HepG2 (cell line): Measurements from ENCODE around the gene HPCAL1. TPM values are rescaled to one million over a fixed set of nuclear protein-coding genes. Genes with fewer than 3 reads are reported as not detected.

ENCODE experiments used
- CBX1 ChIP-seq: IDR thresholded peaks from one replicate; pipeline ENCODE4 v1.6.1; 2016; ENCODE audit warnings: antibody characterized with exemption, low read depth
- CHCHD3 ChIP-seq: sonication (generic); formaldehyde crosslinking; IDR thresholded peaks from 2 replicates; pipeline ENCODE4 v1.8.0; 2022; ENCODE audit warnings: mild to moderate bottlenecking, missing genetic modification reagents, moderate library complexity
- GATAD2A ChIP-seq: IDR thresholded peaks from 2 replicates; pipeline ENCODE4 v1.6.1; 2016
- GMEB2 ChIP-seq: IDR thresholded peaks from 2 replicates; pipeline ENCODE4 v1.6.1; 2016; ENCODE audit warnings: missing biosample characterization, missing genetic modification reagents, low read depth
- HIVEP1 ChIP-seq: sonication (generic); formaldehyde crosslinking; IDR thresholded peaks from 2 replicates; pipeline ENCODE4 v1.4.0; 2020; ENCODE audit warnings: mild to moderate bottlenecking, missing genetic modification reagents
- HNF4G ChIP-seq, 2 experiments: sonication (generic) in 1 of 2; formaldehyde crosslinking in 1 of 2; IDR thresholded peaks; 2 replicates each; pipeline versions ENCODE4 v1.4.0 to v1.6.1; 2011 to 2020; ENCODE audit warnings: borderline replicate concordance in 2 of 2, low read depth in 2 of 2, mild to moderate bottlenecking in 2 of 2, low read length in 1 of 2, missing genetic modification reagents in 1 of 2, moderate library complexity in 1 of 2
- KAT8 ChIP-seq: IDR thresholded peaks from 2 replicates; pipeline ENCODE4 v1.6.1; 2016; ENCODE audit warnings: missing genetic modification reagents, missing compliant biosample characterization
- MED1 ChIP-seq: sonication (generic); formaldehyde crosslinking; IDR thresholded peaks from 2 replicates; pipeline ENCODE4 v1.4.0; 2020; ENCODE audit warnings: missing genetic modification reagents
- PHF21A ChIP-seq: sonication (generic); formaldehyde crosslinking; IDR thresholded peaks from 2 replicates; pipeline ENCODE4 v1.5.0; 2020; ENCODE audit warnings: mild to moderate bottlenecking, missing genetic modification reagents
- ZFP36L1 ChIP-seq: sonication (generic); formaldehyde crosslinking; IDR thresholded peaks from 2 replicates; pipeline ENCODE4 v1.8.0; 2022; ENCODE audit warnings: mild to moderate bottlenecking, missing genetic modification reagents, moderate library complexity
- ZIK1 ChIP-seq: sonication (generic); formaldehyde crosslinking; IDR thresholded peaks from 2 replicates; pipeline ENCODE4 v1.5.0; 2020; ENCODE audit warnings: mild to moderate bottlenecking, low read depth, missing genetic modification reagents, borderline replicate concordance
- ZNF572 ChIP-seq: sonication (generic); formaldehyde crosslinking; IDR thresholded peaks from 2 replicates; pipeline ENCODE4 v1.5.1; 2020; ENCODE audit warnings: mild to moderate bottlenecking, missing genetic modification reagents
- ZNF574 ChIP-seq: sonication (generic); formaldehyde crosslinking; IDR thresholded peaks from 2 replicates; pipeline ENCODE4 v1.4.0; 2020; ENCODE audit warnings: missing genetic modification reagents
- ZNF614 ChIP-seq: IDR thresholded peaks from 2 replicates; pipeline ENCODE4 v1.6.1; 2018; ENCODE audit warnings: missing biosample characterization, missing genetic modification reagents, inconsistent platforms, borderline replicate concordance
- polyA plus RNA-seq, 8 experiments: library from polyadenylated mRNA; depleted of rRNA in 3 of 8; stranded (reverse) in 7 of 8; unstranded in 1 of 8; fragments of >200 nt; fragmentation: Illumina TruSeq in 4 of 8; extraction: Trizol in 4 of 8; gene quantifications; 2 replicates each; pipeline versions ENCODE4 v1.2.1 to v1.2.3, GENCODE V29; 2011 to 2016; ENCODE audit warnings: low read depth in 4 of 8, missing spikeins in 1 of 8, mixed read lengths in 1 of 8; ENCODE audit not compliant: insufficient read depth in 1 of 8
- total RNA-seq, 5 experiments: library from RNA; depleted of rRNA; stranded (reverse); fragments of >200 nt; fragmentation: Illumina TruSeq; extraction: Trizol; gene quantifications; 2 replicates each; pipeline ENCODE4 v1.2.3, GENCODE V29; 2016; ENCODE audit warnings: low read depth in 1 of 5
- TF ChIP-seq, protein P1 (sequence below): sonication (generic); formaldehyde crosslinking; IDR thresholded peaks from 2 replicates; pipeline ENCODE4 v1.4.0; 2020; ENCODE audit warnings: missing genetic modification reagents, mild to moderate bottlenecking, borderline replicate concordance
- TF ChIP-seq, protein P2 (sequence below): sonication (generic); formaldehyde crosslinking; IDR thresholded peaks from 2 replicates; pipeline ENCODE4 v1.5.0; 2020; ENCODE audit warnings: missing genetic modification reagents
- TF ChIP-seq, protein P3 (sequence below): sonication (generic); formaldehyde crosslinking; IDR thresholded peaks from 2 replicates; pipeline ENCODE4 v1.4.0; 2020; ENCODE audit warnings: missing genetic modification reagents, mild to moderate bottlenecking, borderline replicate concordance

HPCAL1 gene
- total and polyA plus RNA-seq, 2 of the 13 experiments (the other 11 are each of a cell fraction or from before 2014, with no cell fraction given): 29.5 to 29.9 TPM

DNA sequence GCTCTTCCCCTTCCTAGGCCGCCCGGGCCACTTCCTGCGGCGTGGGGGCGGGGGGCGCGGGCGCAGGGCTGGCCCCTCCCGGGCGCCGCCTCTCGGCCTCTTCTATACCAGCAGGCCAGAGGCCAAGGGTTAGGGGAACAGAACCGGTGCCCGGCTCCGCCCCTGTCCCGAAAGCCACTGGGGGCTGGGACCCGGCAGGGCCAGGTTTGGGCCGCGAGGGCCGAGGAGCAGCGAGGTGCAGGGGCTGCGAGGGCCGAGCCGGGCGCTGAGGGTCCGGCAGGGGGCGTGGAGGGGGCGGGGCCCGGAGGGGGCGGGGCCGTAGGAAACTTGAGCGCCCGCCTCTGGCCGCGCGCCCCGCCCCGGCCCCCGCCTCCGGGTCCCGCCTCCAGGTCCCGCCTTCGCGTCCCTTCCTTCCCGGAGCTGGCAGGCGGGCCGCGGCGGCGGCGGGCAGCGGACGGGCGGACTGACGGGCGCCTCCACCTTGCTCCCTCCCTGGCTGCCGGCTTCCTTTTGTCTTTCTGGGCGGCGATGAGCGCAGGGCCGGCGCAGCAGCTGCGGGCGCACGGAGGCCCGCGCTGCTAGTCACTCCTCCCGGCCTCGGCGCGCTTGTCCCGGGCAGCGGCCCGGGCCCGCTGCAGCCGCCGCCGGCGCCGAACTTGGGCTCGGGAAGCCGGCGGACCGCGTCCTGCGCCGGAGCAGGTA is at the start of gene HPCAL1 (continued):
- peak; percentile 17; the same call in 1 of the 2 replicates for TF ChIP-seq ZIK1
- TF ChIP-seq GMEB2: no peak
- TF ChIP-seq ZFP36L1 (CRISPR knock-in tag): peak; percentile 45; the same call in 1 of the 2 replicates
- TF ChIP-seq ZNF572 (CRISPR knock-in tag): no peak
- peak; percentile 98 for TF ChIP-seq PHF21A
- no peak for TF ChIP-seq CBX1
- TF ChIP-seq CHCHD3 (CRISPR knock-in tag): no peak
- TF ChIP-seq HNF4G (IDR thresholded peaks at IDR 0.05; ENCODE audit: borderline replicate concordance, low read depth, low read length): peak; percentile 85; the same call in 1 of the 2 replicates
- TF ChIP-seq HNF4G (CRISPR knock-in tag; IDR thresholded peaks at IDR 0.05; ENCODE audit: borderline replicate concordance, low read depth): no peak; the same call in 1 of the 2 replicates
- 0 out of 2 replicates have a peak, but pooled peaks have one; percentile 32 for TF ChIP-seq ZNF614 (CRISPR knock-in tag)
- peak; percentile 87 for TF ChIP-seq MED1 (CRISPR knock-in tag)
- TF ChIP-seq, protein P1, sequence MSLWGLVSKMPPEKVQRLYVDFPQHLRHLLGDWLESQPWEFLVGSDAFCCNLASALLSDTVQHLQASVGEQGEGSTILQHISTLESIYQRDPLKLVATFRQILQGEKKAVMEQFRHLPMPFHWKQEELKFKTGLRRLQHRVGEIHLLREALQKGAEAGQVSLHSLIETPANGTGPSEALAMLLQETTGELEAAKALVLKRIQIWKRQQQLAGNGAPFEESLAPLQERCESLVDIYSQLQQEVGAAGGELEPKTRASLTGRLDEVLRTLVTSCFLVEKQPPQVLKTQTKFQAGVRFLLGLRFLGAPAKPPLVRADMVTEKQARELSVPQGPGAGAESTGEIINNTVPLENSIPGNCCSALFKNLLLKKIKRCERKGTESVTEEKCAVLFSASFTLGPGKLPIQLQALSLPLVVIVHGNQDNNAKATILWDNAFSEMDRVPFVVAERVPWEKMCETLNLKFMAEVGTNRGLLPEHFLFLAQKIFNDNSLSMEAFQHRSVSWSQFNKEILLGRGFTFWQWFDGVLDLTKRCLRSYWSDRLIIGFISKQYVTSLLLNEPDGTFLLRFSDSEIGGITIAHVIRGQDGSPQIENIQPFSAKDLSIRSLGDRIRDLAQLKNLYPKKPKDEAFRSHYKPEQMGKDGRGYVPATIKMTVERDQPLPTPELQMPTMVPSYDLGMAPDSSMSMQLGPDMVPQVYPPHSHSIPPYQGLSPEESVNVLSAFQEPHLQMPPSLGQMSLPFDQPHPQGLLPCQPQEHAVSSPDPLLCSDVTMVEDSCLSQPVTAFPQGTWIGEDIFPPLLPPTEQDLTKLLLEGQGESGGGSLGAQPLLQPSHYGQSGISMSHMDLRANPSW (CRISPR knock-in tag): no peak; the same call in 1 of the 2 replicates
- TF ChIP-seq, protein P2, sequence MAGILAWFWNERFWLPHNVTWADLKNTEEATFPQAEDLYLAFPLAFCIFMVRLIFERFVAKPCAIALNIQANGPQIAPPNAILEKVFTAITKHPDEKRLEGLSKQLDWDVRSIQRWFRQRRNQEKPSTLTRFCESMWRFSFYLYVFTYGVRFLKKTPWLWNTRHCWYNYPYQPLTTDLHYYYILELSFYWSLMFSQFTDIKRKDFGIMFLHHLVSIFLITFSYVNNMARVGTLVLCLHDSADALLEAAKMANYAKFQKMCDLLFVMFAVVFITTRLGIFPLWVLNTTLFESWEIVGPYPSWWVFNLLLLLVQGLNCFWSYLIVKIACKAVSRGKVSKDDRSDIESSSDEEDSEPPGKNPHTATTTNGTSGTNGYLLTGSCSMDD (CRISPR knock-in tag): no peak
- TF ChIP-seq ZNF574 (CRISPR knock-in tag): peak; percentile 86
- peak; percentile 77 for TF ChIP-seq KAT8
- TF ChIP-seq HIVEP1 (CRISPR knock-in tag): no peak
- peak; percentile 70 for TF ChIP-seq GATAD2A (CRISPR knock-in tag)
- TF ChIP-seq, protein P3, sequence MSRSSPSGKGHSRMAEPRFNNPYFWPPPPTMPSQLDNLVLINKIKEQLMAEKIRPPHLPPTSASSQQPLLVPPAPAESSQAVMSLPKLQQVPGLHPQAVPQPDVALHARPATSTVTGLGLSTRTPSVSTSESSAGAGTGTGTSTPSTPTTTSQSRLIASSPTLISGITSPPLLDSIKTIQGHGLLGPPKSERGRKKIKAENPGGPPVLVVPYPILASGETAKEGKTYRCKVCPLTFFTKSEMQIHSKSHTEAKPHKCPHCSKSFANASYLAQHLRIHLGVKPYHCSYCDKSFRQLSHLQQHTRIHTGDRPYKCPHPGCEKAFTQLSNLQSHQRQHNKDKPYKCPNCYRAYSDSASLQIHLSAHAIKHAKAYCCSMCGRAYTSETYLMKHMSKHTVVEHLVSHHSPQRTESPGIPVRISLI: peak; percentile 54; the same call in 1 of the 2 replicates
